MM.1S (cell line): ENCODE results near the gene MRPL45.
"Not testable (repeated sequence)": the region's sequence is repeated elsewhere in the genome, so short reads cannot be mapped to it uniquely, and the experiment has no call there.

ENCODE experiments used
- DNase-seq: peaks from one replicate; pipeline ENCODE4 v3.0.0-alpha.2; 2015
- H2AFZ ChIP-seq: fragments of 300-600 bp; sonication (generic); 2 replicates; pipeline ENCODE4 v1.6.0; 2016; ENCODE audit warnings: antibody characterized with exemption, low read length
- H3F3A ChIP-seq: fragments of 300-600 bp; sonication (generic); 2 replicates; pipeline ENCODE4 v1.6.1; 2016; ENCODE audit warnings: mild to moderate bottlenecking, antibody characterized with exemption, low read length, moderate library complexity, mixed read lengths; ENCODE audit not compliant: insufficient read depth
- H3K27ac ChIP-seq: fragments of 300-600 bp; sonication (generic); 2 replicates; pipeline ENCODE4 v1.5.1; 2016; ENCODE audit warnings: mild to moderate bottlenecking, low read length
- H3K27me3 ChIP-seq: fragments of 300-600 bp; sonication (generic); replicated peaks from 2 replicates; pipeline ENCODE4 v1.6.0; 2016; ENCODE audit warnings: low read length; ENCODE audit not compliant: insufficient read depth
- H3K36me3 ChIP-seq: fragments of 300-600 bp; sonication (generic); replicated peaks from 2 replicates; pipeline ENCODE4 v1.6.1; 2016; ENCODE audit warnings: mild to moderate bottlenecking, low read length, mixed read lengths; ENCODE audit not compliant: insufficient read depth
- H3K4me1 ChIP-seq: fragments of 300-600 bp; sonication (generic); 2 replicates; pipeline ENCODE4 v1.6.1; 2016; ENCODE audit warnings: low read length, mixed read lengths
- H3K4me2 ChIP-seq: fragments of 300-600 bp; sonication (generic); 2 replicates; pipeline ENCODE4 v1.6.0; 2016; ENCODE audit warnings: low read depth, low read length
- H3K4me3 ChIP-seq: fragments of 300-600 bp; sonication (generic); 2 replicates; pipeline ENCODE4 v1.5.1; 2016; ENCODE audit warnings: low read length, mixed read lengths
- H3K79me2 ChIP-seq: fragments of 300-600 bp; sonication (generic); 2 replicates; pipeline ENCODE4 v1.6.1; 2016; ENCODE audit warnings: mixed run types, low read length, mixed read lengths
- H3K9ac ChIP-seq: fragments of 300-600 bp; sonication (generic); 2 replicates; pipeline ENCODE4 v1.6.1; 2016; ENCODE audit warnings: low read length, mixed read lengths
- H3K9me2 ChIP-seq: fragments of 300-600 bp; sonication (generic); replicated peaks from 2 replicates; pipeline ENCODE4 v1.6.1; 2016; ENCODE audit warnings: mild to moderate bottlenecking, low read length, mixed read lengths; ENCODE audit not compliant: insufficient read depth
- H3K9me3 ChIP-seq: fragments of 300-600 bp; sonication (generic); replicated peaks from 2 replicates; pipeline ENCODE4 v1.6.1; 2016; ENCODE audit warnings: mild to moderate bottlenecking, low read length, mixed read lengths; ENCODE audit not compliant: insufficient read depth
- H4K20me1 ChIP-seq: fragments of 300-600 bp; sonication (generic); 2 replicates; pipeline ENCODE4 v1.6.1; 2016; ENCODE audit warnings: mild to moderate bottlenecking, low read length, moderate library complexity, mixed read lengths; ENCODE audit not compliant: insufficient read depth
- CTCF ChIP-seq: fragments of 300-600 bp; sonication (generic); IDR thresholded peaks from 2 replicates; pipeline ENCODE4 v1.5.1; 2016; ENCODE audit warnings: antibody characterized with exemption, low read length, mixed read lengths

Gene MRPL45

DNA sequence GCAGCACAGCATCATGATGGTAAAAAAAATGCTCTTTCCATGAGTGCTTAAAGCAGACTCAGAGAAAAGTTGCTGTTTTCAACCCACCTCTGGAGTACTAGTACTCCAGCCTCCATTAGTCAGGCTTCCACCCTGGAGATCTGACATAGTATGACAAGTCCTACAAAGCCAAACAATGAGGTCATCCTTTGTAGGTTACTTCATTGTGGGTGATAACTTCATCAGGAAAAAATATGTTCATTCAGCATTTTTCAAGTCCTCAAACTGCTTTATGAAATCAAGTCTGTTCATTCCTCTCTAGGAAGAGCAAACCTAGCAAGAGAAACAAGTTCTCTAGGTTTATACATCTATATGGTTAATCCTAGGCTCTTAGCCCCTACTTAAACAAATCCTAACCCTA lies 27.4 kb upstream of the MRPL45 start:
- H3K27ac ChIP-seq, H3K4me3 ChIP-seq, H3K9ac ChIP-seq, H3K36me3 ChIP-seq, H3K79me2 ChIP-seq, H3K4me2 ChIP-seq, H3K9me2 ChIP-seq, H3K9me3 ChIP-seq, H4K20me1 ChIP-seq, H2AFZ ChIP-seq, H3K27me3 ChIP-seq, H3K4me1 ChIP-seq, DNase-seq, H3F3A ChIP-seq: not testable (repeated sequence)

GRCh38 chr17:38285994-38286393 lies 11.0 kb upstream of the MRPL45 start:
- H3K79me2 ChIP-seq, H3K4me3 ChIP-seq, H3K27me3 ChIP-seq, H3K27ac ChIP-seq, H4K20me1 ChIP-seq, H3F3A ChIP-seq, H2AFZ ChIP-seq, DNase-seq, H3K4me2 ChIP-seq, H3K9me2 ChIP-seq, H3K9ac ChIP-seq, H3K36me3 ChIP-seq, H3K9me3 ChIP-seq, H3K4me1 ChIP-seq: not testable (repeated sequence)

DNA sequence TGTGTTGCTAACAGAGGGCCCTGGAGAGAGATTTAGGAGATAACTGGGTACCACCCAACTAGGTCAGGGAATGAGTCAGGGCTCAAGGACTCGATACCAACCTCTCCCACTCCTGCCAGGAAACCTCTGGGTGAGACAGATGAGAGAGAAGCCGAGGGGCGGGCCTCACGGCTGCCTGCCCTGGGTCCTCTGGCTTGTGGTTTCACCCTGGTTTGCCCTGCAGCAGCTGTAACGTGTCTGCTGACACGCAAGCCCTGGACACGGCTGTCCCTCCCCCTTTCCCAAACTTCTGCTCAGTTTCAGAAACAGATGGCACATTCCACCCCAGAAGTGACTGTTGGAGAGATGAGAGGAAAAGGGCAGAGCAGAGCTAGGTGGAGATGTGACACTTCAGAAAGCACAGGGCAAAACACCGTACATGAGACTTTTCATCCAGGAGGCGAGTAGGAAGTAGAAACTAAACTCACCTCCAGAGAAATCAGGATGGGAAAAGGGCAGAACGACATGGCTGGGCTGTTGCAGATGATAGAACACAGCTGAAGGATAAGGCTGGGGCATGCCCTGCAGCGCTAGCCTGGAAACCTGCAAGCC lies 10.4 kb upstream of the MRPL45 start:
- H3K79me2 ChIP-seq, H3K27me3 ChIP-seq, H3K9me2 ChIP-seq, H3K36me3 ChIP-seq, H2AFZ ChIP-seq, H3K4me1 ChIP-seq, DNase-seq, H3K4me3 ChIP-seq, H4K20me1 ChIP-seq, H3K9me3 ChIP-seq, H3F3A ChIP-seq, H3K9ac ChIP-seq, H3K27ac ChIP-seq: not testable (repeated sequence)
- peak overlapping the region; percentile 54 for H3K4me2 ChIP-seq

DNA sequence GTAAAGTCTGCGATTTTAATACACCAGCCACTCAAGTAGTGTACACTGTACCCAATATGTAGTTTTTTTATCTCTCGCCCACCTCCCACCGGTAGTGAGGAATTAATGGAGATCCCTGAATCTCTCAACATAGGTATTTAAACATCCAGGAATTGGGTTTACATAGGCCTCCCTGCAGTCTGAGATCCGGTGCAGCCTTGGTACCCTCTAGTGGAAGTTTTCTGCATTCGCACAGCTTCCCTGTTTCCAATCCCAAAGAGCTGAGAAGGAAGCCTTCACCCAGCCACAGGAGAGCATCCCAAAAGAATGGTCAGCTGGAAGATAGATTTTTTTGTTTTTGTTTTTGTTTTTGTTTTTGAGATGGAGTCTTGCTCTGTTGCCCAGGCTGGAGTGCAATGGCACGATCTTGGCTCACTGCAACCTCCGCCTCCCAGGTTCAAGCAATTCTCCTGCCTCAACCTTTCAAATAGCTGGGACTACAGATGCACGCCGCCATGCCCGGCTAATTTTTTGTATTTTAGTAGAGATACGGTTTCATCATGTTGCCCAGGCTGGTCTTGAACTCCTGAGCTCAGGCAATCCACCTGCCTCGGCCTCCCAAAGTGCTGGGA lies 8.6 kb upstream of the MRPL45 start:
- not testable (repeated sequence) for H3K79me2 ChIP-seq, H3K27me3 ChIP-seq, H2AFZ ChIP-seq, H4K20me1 ChIP-seq, H3K4me2 ChIP-seq, H3K36me3 ChIP-seq, H3K27ac ChIP-seq, H3K4me1 ChIP-seq, H3K9me2 ChIP-seq, H3K9me3 ChIP-seq, H3F3A ChIP-seq, H3K9ac ChIP-seq, DNase-seq, H3K4me3 ChIP-seq
- TF ChIP-seq CTCF, result peak; percentile 30

- H3F3A ChIP-seq, H3K9ac ChIP-seq, H3K79me2 ChIP-seq, DNase-seq, H3K4me1 ChIP-seq, H4K20me1 ChIP-seq, H3K27me3 ChIP-seq, H2AFZ ChIP-seq, H3K9me3 ChIP-seq, H3K9me2 ChIP-seq, H3K4me2 ChIP-seq, H3K27ac ChIP-seq, H3K36me3 ChIP-seq, H3K4me3 ChIP-seq: not testable (repeated sequence)
These were observed 7.2 kb upstream of the MRPL45 start for GRCh38 chr17:38289760-38290159.

DNA sequence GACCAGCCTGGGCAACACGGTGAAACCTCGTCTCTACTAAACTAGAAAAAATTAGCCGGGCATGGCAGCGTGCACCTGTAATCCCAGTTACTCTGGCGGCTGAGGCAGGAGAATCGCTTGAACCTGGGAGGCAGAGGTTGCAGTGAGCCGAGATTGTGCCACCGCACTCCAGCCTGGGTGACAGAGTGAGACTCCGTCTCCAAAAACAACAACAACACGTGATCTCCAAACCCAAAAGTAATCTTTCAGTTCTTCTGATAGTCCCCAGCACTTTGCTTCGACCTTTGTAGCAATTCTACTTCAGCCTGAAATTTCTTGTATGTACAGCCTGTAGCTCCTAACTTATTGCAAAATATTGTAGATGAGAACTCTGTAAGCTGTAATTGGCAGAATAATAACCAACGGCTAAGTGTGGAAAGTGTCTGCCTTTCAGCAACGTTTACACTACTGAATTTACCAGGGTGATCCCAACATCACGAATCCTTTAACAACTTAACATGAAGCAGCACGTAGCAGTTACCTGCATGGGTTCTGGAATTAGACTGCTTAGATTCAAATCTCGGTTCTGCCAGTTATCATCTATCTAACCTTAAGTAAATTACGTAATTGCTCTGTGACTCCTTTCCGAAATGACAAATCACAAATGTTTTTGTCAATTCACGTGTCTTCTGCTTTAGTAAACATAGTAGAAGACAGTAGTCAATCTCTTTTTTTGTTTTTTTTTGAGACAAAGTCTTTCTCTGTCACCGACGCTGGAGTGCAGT lies 1.2 kb upstream of the MRPL45 start:
- not testable (repeated sequence) for H3F3A ChIP-seq, H4K20me1 ChIP-seq, H3K4me3 ChIP-seq, H3K36me3 ChIP-seq, H3K27ac ChIP-seq, H3K9ac ChIP-seq, H3K79me2 ChIP-seq, H3K4me2 ChIP-seq, DNase-seq, H2AFZ ChIP-seq, H3K9me3 ChIP-seq, H3K27me3 ChIP-seq, H3K9me2 ChIP-seq, H3K4me1 ChIP-seq
